ENCODE data around the gene MS4A6E.

MS4A6E gene

DNA sequence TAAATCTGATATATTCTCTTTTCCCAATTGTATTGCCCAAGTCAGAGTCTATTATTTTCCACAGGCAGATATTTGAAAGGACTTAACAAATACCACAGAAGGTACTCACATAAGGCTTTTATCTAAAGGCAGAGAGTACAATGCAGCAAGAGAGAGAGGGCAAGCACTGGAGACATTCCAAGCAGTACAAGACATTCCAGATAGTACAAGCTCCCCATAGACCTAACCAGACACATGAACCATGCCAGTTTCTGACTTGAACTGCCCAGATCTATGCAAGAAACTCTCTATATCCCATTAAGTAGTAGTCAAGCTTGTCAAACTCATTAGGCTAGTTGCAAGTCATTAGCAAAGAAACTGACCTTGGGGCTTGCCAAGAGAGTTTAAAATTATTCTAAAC is 11.2 kb upstream of the MS4A6E start:
- Mint-ChIP-seq H3K36me3 (ENCODE audit: low read depth) (no peaks in the 10 kb centered on the region), H3K27me3 (peaks cover 28% of the 10 kb centered on the region), H3K9me3 (peaks cover 17% of the 10 kb centered on the region), H3K27ac (no peak overlapping the region), H3K4me3 (no peak overlapping the region), H3K4me1 (no peaks in the 10 kb centered on the region)
- DNase-seq (no peak), ATAC-seq (no peak)

- H3K9me3 Mint-ChIP-seq: peaks cover 19% of the 10 kb centered on the region
- H3K27me3 Mint-ChIP-seq: peaks cover 28% of the 10 kb centered on the region
- H3K4me3 Mint-ChIP-seq: no peak overlapping the region
- H3K4me1 Mint-ChIP-seq: no peaks in the 10 kb centered on the region
- H3K27ac Mint-ChIP-seq: no peak overlapping the region
- H3K36me3 Mint-ChIP-seq (ENCODE audit: low read depth): no peaks in the 10 kb centered on the region
- DNase-seq (no peak), ATAC-seq (no peak)
Measured at GRCh38 chr11:60316317-60316716, 10.7 kb upstream of the MS4A6E start.

DNA sequence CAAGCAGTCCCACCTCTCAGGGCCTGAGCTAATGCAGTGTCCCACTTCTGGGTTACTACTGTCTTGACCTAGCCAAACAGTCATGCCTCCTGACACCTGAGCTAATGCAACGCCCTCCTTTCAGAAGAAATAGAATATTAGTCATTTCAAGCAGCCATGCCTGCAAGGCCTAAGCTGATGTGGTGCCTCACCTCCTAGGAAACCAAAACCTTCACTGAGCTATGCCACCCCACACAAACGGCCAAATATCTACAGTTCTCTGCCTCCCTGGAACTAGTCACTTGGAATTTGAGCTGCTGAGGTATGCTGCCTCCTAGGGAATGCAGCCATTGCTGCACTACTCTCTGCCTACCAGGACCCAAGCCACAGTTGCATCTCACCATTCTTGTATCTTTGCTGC is 8.3 kb upstream of the MS4A6E start:
- no peak for ATAC-seq
- Mint-ChIP-seq H3K27me3 (peaks cover 27% of the 10 kb centered on the region), H3K4me1 (no peaks in the 10 kb centered on the region), H3K36me3 (ENCODE audit: low read depth) (no peaks in the 10 kb centered on the region), H3K9me3 (peaks cover 33% of the 10 kb centered on the region), H3K4me3 (no peak overlapping the region), H3K27ac (no peak overlapping the region)
- no peak for DNase-seq

GRCh38 chr11:60321051-60321450 is 6.0 kb upstream of the MS4A6E start:
- Mint-ChIP-seq H3K27me3 (peaks cover 22% of the 10 kb centered on the region), H3K9me3 (peaks cover 33% of the 10 kb centered on the region), H3K36me3 (ENCODE audit: low read depth) (no peaks in the 10 kb centered on the region), H3K4me3 (no peak overlapping the region), H3K27ac (no peak overlapping the region), H3K4me1 (no peaks in the 10 kb centered on the region)
- no peak for DNase-seq
- ATAC-seq: no peak

GRCh38 chr11:60328460-60328859 is 1.4 kb downstream of the MS4A6E start:
- H3K27me3 Mint-ChIP-seq: peaks cover 13% of the 10 kb centered on the region
- H3K27ac Mint-ChIP-seq: no peak overlapping the region
- no peak for ATAC-seq
- DNase-seq: no peak
- H3K36me3 Mint-ChIP-seq (ENCODE audit: low read depth): no peaks in the 10 kb centered on the region
- H3K4me3 Mint-ChIP-seq: no peak overlapping the region
- H3K9me3 Mint-ChIP-seq: no peaks in the 10 kb centered on the region
- H3K4me1 Mint-ChIP-seq: no peaks in the 10 kb centered on the region

DNA sequence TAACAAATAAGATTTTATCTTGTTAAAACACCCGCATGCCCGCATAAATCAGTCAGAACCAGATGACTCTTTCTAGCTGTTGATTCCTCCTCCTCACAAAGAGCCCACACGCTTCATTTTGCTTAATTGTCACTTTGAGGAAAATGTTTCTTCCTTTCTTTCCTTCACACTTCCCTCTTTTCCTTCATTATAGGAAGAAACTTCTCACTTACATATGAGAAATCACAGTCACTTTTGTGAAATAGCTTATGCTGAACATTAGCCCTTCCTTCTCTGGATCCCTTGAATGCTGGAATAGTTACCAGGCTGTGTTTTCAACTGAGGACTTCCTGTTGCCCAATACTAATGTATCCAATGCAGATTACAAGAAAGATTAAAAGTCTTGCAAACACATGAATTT is 5.8 kb downstream of the MS4A6E start:
- H3K4me3 Mint-ChIP-seq: no peak overlapping the region
- no peaks in the 10 kb centered on the region for H3K9me3 Mint-ChIP-seq
- H3K36me3 Mint-ChIP-seq (ENCODE audit: low read depth): no peaks in the 10 kb centered on the region
- DNase-seq (no peak), ATAC-seq (no peak)
- no peak overlapping the region for H3K27ac Mint-ChIP-seq
- peaks cover 20% of the 10 kb centered on the region for H3K27me3 Mint-ChIP-seq
- H3K4me1 Mint-ChIP-seq: no peaks in the 10 kb centered on the region

DNA sequence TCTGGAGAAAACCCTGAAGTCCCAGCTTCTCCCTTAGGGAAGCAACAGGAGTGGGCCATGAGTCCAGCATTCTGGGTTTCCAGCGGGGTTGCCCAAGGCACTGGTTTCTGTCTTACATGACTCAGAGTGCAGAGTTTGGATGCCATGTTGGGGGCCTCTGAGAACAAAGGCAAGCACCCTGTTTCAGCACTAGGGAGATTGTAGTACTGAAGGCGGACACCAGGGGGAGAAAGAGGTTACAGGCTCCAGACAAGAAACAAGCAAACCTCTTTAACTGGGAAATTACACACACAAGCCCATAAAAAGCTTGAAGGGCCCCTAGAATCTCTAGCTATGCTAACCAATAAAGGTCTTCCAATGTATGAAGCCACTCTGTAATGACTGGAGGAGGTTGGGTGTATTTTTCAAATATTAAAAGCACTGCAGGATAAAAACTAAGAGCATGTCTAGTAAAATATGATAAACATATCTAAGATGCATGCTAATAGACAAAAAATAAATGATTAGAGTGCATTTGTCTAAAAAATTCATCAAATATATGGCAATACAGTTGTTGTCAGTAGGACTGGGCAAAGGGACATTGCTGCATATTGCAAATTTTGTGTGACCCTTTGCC is 7.1 kb downstream of the MS4A6E start:
- no peaks in the 10 kb centered on the region for H3K36me3 Mint-ChIP-seq (ENCODE audit: low read depth)
- peak; percentile 76 for DNase-seq
- H3K9me3 Mint-ChIP-seq: no peaks in the 10 kb centered on the region
- peaks cover 20% of the 10 kb centered on the region for H3K27me3 Mint-ChIP-seq
- H3K4me3 Mint-ChIP-seq: no peak overlapping the region
- no peaks in the 10 kb centered on the region for H3K4me1 Mint-ChIP-seq
- peak; percentile 72 for ATAC-seq
- no peak overlapping the region for H3K27ac Mint-ChIP-seq

- Mint-ChIP-seq H3K36me3 (ENCODE audit: low read depth) (no peaks in the 10 kb centered on the region), H3K4me1 (no peaks in the 10 kb centered on the region), H3K9me3 (no peaks in the 10 kb centered on the region), H3K4me3 (no peak overlapping the region), H3K27me3 (peaks cover 18% of the 10 kb centered on the region), H3K27ac (no peak overlapping the region)
- DNase-seq (no peak), ATAC-seq (no peak)
Measured at GRCh38 chr11:60336767-60337391, 9.8 kb downstream of the MS4A6E start.

DNA sequence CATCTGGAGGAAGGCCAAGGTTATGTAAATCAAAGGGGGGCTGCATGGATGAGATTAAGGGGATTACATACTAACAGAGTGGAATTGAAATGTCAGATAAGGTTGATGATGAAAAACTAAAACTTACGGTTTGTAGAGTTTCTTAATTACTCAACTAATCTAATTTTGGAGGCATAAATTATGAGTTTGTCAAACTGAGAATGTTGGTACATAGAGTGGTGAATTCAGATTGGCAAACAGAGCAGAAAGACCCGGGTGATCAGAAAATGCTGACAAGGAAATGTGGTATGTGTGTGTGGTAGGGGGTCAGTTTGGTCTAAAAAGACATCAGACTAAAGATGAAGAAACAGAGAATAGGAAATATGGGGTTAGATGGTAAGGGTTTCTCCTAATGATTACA is 11.0 kb downstream of the MS4A6E start:
- Mint-ChIP-seq H3K27me3 (peaks cover 14% of the 10 kb centered on the region), H3K27ac (no peak overlapping the region)

DNA sequence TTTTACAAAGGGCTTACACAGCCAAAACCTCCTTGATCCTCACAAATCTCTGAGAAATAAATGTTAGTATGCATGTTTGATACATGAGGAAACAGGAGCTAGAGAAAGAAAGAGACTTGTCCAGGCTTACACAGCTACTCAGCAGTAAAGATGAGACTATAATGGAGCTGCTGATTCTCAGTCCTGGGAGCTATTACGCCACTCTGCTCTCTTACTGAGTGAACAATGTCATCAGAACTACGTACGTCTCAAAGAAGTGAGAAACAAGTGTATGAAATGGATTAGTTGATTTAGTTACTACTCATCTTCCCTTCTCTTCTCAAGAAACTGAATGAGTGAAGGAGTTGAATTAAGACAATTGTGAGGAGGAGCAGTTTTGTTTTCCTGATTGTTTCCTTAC is 12.3 kb downstream of the MS4A6E start:
- H3K4me3 Mint-ChIP-seq: no peak overlapping the region
- H3K27ac Mint-ChIP-seq: no peak overlapping the region
- no peaks in the 10 kb centered on the region for H3K9me3 Mint-ChIP-seq
- no peaks in the 10 kb centered on the region for H3K36me3 Mint-ChIP-seq (ENCODE audit: low read depth)
- no peaks in the 10 kb centered on the region for H3K4me1 Mint-ChIP-seq
- ATAC-seq (no peak), DNase-seq (no peak)
- H3K27me3 Mint-ChIP-seq: peaks cover 12% of the 10 kb centered on the region

More for the DNA sequence above, 11.0 kb downstream of the MS4A6E start:
- no peak for ATAC-seq
- Mint-ChIP-seq H3K36me3 (ENCODE audit: low read depth) (no peaks in the 10 kb centered on the region), H3K9me3 (no peaks in the 10 kb centered on the region), H3K4me3 (no peak overlapping the region), H3K4me1 (no peaks in the 10 kb centered on the region)
- no peak for DNase-seq

DNA sequence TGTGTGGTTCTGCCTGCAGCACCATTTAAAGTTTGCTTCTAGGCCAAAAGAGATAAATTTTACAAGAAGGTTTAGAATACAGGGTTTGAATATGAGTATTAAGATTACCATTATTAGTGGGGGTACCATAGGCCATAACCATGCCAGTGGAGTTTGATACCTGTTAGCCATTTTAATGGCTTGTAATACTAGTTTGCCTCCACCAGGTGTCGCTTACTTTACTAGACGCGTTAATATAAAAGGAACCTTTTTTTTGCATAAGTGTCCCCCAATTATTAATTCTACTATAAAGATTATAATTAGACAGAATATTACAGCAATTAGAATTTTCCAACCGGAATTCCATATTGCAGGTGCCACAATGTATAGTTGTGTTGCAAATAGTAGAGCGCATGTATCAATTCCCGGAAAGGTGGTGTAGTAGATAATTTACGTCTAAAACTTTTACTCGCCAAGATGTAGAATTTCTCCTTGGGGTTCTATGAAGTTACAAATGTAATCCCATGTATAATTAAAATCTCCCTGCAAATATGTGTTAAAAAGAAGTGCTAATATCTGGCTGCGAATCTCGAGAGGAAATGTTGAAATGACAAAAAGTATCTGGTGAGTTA is 16.1 kb downstream of the MS4A6E start:
- ATAC-seq (no peak), DNase-seq (no peak)
- no peak overlapping the region for H3K4me3 Mint-ChIP-seq
- no peaks in the 10 kb centered on the region for H3K36me3 Mint-ChIP-seq (ENCODE audit: low read depth)
- H3K4me1 Mint-ChIP-seq: no peaks in the 10 kb centered on the region
- peaks cover 10% of the 10 kb centered on the region for H3K27me3 Mint-ChIP-seq
- no peak overlapping the region for H3K27ac Mint-ChIP-seq
- no peaks in the 10 kb centered on the region for H3K9me3 Mint-ChIP-seq

GRCh38 chr11:60344146-60344545 is 17.1 kb downstream of the MS4A6E start:
- H3K27ac Mint-ChIP-seq: no peak overlapping the region
- H3K4me1 Mint-ChIP-seq: no peaks in the 10 kb centered on the region
- H3K9me3 Mint-ChIP-seq: no peaks in the 10 kb centered on the region
- H3K27me3 Mint-ChIP-seq: peaks cover 10% of the 10 kb centered on the region
- no peak for ATAC-seq
- no peak overlapping the region for H3K4me3 Mint-ChIP-seq
- DNase-seq: no peak
- H3K36me3 Mint-ChIP-seq (ENCODE audit: low read depth): no peaks in the 10 kb centered on the region

- ATAC-seq: peak; percentile 36
- no peaks in the 10 kb centered on the region for H3K4me1 Mint-ChIP-seq
- no peak overlapping the region for H3K4me3 Mint-ChIP-seq
- DNase-seq: peak; percentile 16
- no peaks in the 10 kb centered on the region for H3K36me3 Mint-ChIP-seq (ENCODE audit: low read depth)
- peaks cover 10% of the 10 kb centered on the region for H3K27me3 Mint-ChIP-seq
- no peaks in the 10 kb centered on the region for H3K9me3 Mint-ChIP-seq
- no peak overlapping the region for H3K27ac Mint-ChIP-seq
Measured at GRCh38 chr11:60345489-60345888, 18.4 kb downstream of the MS4A6E start.

- no peak for DNase-seq
- H3K4me1 Mint-ChIP-seq: no peaks in the 10 kb centered on the region
- H3K36me3 Mint-ChIP-seq (ENCODE audit: low read depth): no peaks in the 10 kb centered on the region
- H3K27ac Mint-ChIP-seq: no peak overlapping the region
- H3K27me3 Mint-ChIP-seq: peaks cover 8% of the 10 kb centered on the region
- no peak for ATAC-seq
- H3K4me3 Mint-ChIP-seq: no peak overlapping the region
- no peaks in the 10 kb centered on the region for H3K9me3 Mint-ChIP-seq
Measured at GRCh38 chr11:60347084-60347797, 20.2 kb downstream of the MS4A6E start.

GRCh38 chr11:60348116-60348515 is 21.1 kb downstream of the MS4A6E start:
- Mint-ChIP-seq H3K4me1 (no peaks in the 10 kb centered on the region), H3K27me3 (peaks cover 8% of the 10 kb centered on the region), H3K36me3 (ENCODE audit: low read depth) (no peaks in the 10 kb centered on the region), H3K4me3 (no peak overlapping the region), H3K9me3 (no peaks in the 10 kb centered on the region), H3K27ac (no peak overlapping the region)
- ATAC-seq (no peak), DNase-seq (no peak)
